SK-N-MC (cell line): ENCODE data around the gene AKTIP.

Source experiments
- EZH2 ChIP-seq: fragments of 200-600 bp; sonication (generic); IDR thresholded peaks from one replicate; pipeline ENCODE4 v1.6.1; 2017; ENCODE audit warnings: antibody characterized with exemption
- POLR2AphosphoS5 ChIP-seq: IDR thresholded peaks from 2 replicates; pipeline ENCODE4 v1.6.1; 2012; ENCODE audit warnings: mild to moderate bottlenecking, low read depth, low read length, borderline replicate concordance

GRCh38 chr16:53515259-53515658 lies 12.2 kb upstream of the AKTIP start:
- TF ChIP-seq EZH2 = no peak
- no peak for TF ChIP-seq POLR2AphosphoS5
